ENCODE data around the gene DEDD. TPM values are rescaled to one million over a fixed set of nuclear protein-coding genes. Genes with fewer than 3 reads are reported as not detected.

The DEDD gene, protein sequence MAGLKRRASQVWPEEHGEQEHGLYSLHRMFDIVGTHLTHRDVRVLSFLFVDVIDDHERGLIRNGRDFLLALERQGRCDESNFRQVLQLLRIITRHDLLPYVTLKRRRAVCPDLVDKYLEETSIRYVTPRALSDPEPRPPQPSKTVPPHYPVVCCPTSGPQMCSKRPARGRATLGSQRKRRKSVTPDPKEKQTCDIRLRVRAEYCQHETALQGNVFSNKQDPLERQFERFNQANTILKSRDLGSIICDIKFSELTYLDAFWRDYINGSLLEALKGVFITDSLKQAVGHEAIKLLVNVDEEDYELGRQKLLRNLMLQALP
- polyA plus RNA-seq (2011; rRNA removed) (35.9 and 38.4 TPM in 2 replicates), polyA plus RNA-seq (2017; fragmentation: RNase III; extraction: RNeasy Plus Mini Kit Qiagen cat#74134 plus additional on column Dnase treatment) (20.5 to 25.9 TPM (median 25.3 TPM) in 3 replicates), polyA minus RNA-seq (2011; rRNA and poly(A)+ RNA removed) (54.6 and 75.4 TPM in 2 replicates)
- 41.2 and 47.2 TPM in 2 replicates for polyA plus RNA-seq (2012; cell fraction: cytosol; rRNA removed)
- 40.8 and 45.2 TPM in 2 replicates for polyA plus RNA-seq (2012; cell fraction: nucleus; rRNA removed)

DNA sequence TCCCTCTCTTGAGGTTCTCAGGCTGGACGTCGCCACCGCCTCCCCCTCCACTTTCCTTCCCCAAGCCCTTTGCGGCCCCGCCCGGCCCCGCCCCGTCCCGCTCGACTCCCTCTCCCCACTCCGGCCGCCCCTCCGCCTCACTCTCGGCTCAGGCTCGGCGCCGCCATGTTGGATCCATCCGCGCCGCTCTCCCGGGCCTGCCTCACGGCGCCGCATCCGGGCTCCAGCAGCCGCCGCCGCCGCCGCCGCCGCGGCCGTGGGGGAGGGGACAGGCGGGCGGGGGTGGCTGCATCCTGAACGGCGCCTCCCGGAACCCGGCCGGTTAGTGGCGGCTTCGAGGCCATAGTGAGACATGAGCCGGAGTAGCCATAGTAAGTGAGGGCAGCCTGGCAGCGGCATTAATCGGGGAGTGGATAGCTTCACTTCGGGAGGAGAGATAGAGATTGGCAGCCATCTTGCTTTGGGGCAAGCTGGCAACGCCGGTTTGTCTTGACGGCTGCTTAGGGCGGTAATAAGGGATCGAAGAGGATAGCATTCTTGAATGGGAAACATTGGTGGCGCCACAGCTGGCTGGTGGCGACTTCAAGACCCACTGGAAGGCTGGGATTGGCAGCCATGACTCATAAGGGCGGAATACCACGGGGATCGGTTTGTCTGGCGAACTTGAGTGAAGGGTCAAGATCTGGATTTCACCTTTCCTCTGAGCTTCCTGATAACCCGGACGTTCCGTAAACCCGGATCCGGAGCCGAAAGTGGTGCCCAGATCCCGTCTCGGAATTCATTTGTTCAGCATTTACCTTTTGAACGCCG is at the start of gene DEDD:
TSS of gene DEDD (minus strand) at position 258 of the 810 bp plus-strand sequence. CDS start 8,205 bp downstream, outside the sequence.
- peak within 1 kb of the TSS; percentile 88 for H3K4me2 ChIP-seq
- FAIRE-seq (peak; percentile 28), ATAC-seq (peak; percentile 93 to 95), DNase-seq (ENCODE audit: low read depth in 1 of 2, low spot score in 1 of 2) (peak; percentile 94 to 99)
- peaks cover 20% of the 10 kb centered on the region for H3K4me1 ChIP-seq
- peak within 1 kb of the TSS; percentile 67 for H3K4me3 ChIP-seq
- ChIA-PET POLR2A (interaction anchor here (0.6 to 2.6 kb wide), 16 partner anchors 9 to 135 kb away, joined by 3 to 30 read pairs (median 4); partner anchors contain the start of genes B4GALT3, F11R, KLHDC9 and NIT1), CTCF (interaction anchor here (0.7 to 3.6 kb wide), 8 partner anchors 20 to 297 kb away, joined by 3 to 12 read pairs (median 4); partner anchors contain the start of genes KLHDC9 and PPOX)
- no peaks in the 10 kb centered on the region for H3K9me3 ChIP-seq
- peak within 1 kb of the TSS; percentile 93 to 95 for H3K27ac ChIP-seq
- WGBS (ENCODE audit: missing lambda C conversion rate): 1% methylated on average over 31 of the region's 68 CpGs
- no peak for TF ChIP-seq MAFK (IDR thresholded peaks at IDR 0.05; ENCODE audit: partially characterized antibody)
- TF ChIP-seq HEYL (CRISPR knock-in tag; IDR thresholded peaks at IDR 0.05): no peak
- TF ChIP-seq ZSCAN20 (CRISPR knock-in tag; IDR thresholded peaks at IDR 0.05): no peak
- TF ChIP-seq MAX (IDR thresholded peaks at IDR 0.05): peak; percentile 68
- TF ChIP-seq RAD21 (conservative IDR thresholded peaks at IDR 0.05 in 1 of 2, IDR thresholded peaks at IDR 0.05 in 1 of 2): no peak; a peak in 1 of 5 replicates
- no peak for TF ChIP-seq RCOR1 (IDR thresholded peaks at IDR 0.05; ENCODE audit: low read depth, low read length)
- 0 out of 2 replicates have a peak, but pooled peaks have one; percentile 17 for TF ChIP-seq KDM5A (IDR thresholded peaks at IDR 0.05)
- TF ChIP-seq RARB (CRISPR knock-in tag; IDR thresholded peaks at IDR 0.05): 0 out of 2 replicates have a peak, but pooled peaks have one; percentile 60
- peak; percentile 35 for TF ChIP-seq POLR2A (IDR thresholded peaks at IDR 0.05; ENCODE audit: low read length)
- no peak for TF ChIP-seq CHD2 (IDR thresholded peaks at IDR 0.05; ENCODE audit: low read length, partially characterized antibody)
- TF ChIP-seq NR3C1 (IDR thresholded peaks at IDR 0.05): no peak
- no peak for TF ChIP-seq MAZ (IDR thresholded peaks at IDR 0.05; ENCODE audit: borderline replicate concordance, low read depth, low read length)
- TF ChIP-seq HMGXB4 (CRISPR knock-in tag; IDR thresholded peaks at IDR 0.05; ENCODE audit: borderline replicate concordance): no peak; the same call in 1 of the 2 replicates
- no peak for TF ChIP-seq FOSB (CRISPR knock-in tag; IDR thresholded peaks at IDR 0.05)
- no peak for TF ChIP-seq TFCP2L1 (CRISPR knock-in tag; IDR thresholded peaks at IDR 0.05)
- TF ChIP-seq RNF2 (IDR thresholded peaks at IDR 0.05; ENCODE audit: borderline replicate concordance, low read depth): no peak
- TF ChIP-seq EHF (CRISPR knock-in tag; IDR thresholded peaks at IDR 0.05): no peak
- TF ChIP-seq ZFP36 (IDR thresholded peaks at IDR 0.05; ENCODE audit: borderline replicate concordance, partially characterized antibody): no peak
- no peak for TF ChIP-seq EHMT2 (IDR thresholded peaks at IDR 0.05; ENCODE audit: low read depth)
- TF ChIP-seq SMC3 (IDR thresholded peaks at IDR 0.05): no peak
- TF ChIP-seq, protein P1, sequence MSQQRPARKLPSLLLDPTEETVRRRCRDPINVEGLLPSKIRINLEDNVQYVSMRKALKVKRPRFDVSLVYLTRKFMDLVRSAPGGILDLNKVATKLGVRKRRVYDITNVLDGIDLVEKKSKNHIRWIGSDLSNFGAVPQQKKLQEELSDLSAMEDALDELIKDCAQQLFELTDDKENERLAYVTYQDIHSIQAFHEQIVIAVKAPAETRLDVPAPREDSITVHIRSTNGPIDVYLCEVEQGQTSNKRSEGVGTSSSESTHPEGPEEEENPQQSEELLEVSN (IDR thresholded peaks at IDR 0.05; ENCODE audit: borderline replicate concordance, low read depth): peak; percentile 9; the same call in 1 of the 2 replicates
- TF ChIP-seq EP300 (IDR thresholded peaks at IDR 0.05): no peak
- TF ChIP-seq FOXS1 (CRISPR knock-in tag; IDR thresholded peaks at IDR 0.05): no peak
- TF ChIP-seq CHD4 (IDR thresholded peaks at IDR 0.05; ENCODE audit: borderline replicate concordance): no peak
- TF ChIP-seq SREBF2 (IDR thresholded peaks at IDR 0.05): no peak
- TF ChIP-seq FOSL2 (IDR thresholded peaks at IDR 0.05): peak; percentile 54; the same call in 1 of the 2 replicates
- TF ChIP-seq FOSL2 (CRISPR knock-in tag; IDR thresholded peaks at IDR 0.05): peak; percentile 91
- no peak for TF ChIP-seq HOXB5 (CRISPR knock-in tag; IDR thresholded peaks at IDR 0.05)
- no peak for TF ChIP-seq REST (IDR thresholded peaks at IDR 0.05)
- no peak for TF ChIP-seq ELK1 (IDR thresholded peaks at IDR 0.05; ENCODE audit: low read depth, low read length)
- TF ChIP-seq MYC (IDR thresholded peaks at IDR 0.05; ENCODE audit: borderline replicate concordance, low read length): no peak; the same call in none of the 2 replicates

Data from A549 (cell line).